Upper lobe of left lung (tissue), 4 donors: Measurements from ENCODE around the gene LEMD2.

Experiments used
- CTCF ChIP-seq, 6 experiments: fragments of 450-650 bp in 4 of 6; fragments of 200-600 bp in 2 of 6; sonication (generic) in 2 of 6; IDR thresholded peaks; one replicate each; pipeline ENCODE4 v1.5.1; 2016 to 2019; ENCODE audit warnings: antibody characterized with exemption in 6 of 6
- POLR2A ChIP-seq, 4 donors: fragments of 450-650 bp; IDR thresholded peaks; one replicate each; pipeline ENCODE4 v1.5.1; 2016 to 2017; ENCODE audit warnings: antibody characterized with exemption in 4 of 4, mild to moderate bottlenecking in 2 of 4
- POLR2AphosphoS5 ChIP-seq, 2 donors: sonication (generic); formaldehyde crosslinking; IDR thresholded peaks; one replicate each; pipeline ENCODE4 v1.5.1; 2017; ENCODE audit warnings: antibody characterized with exemption in 2 of 2

GRCh38 chr6:33779895-33780294, 9.0 kb downstream of the LEMD2 start:
- TF ChIP-seq CTCF (IDR thresholded peaks at IDR 0.05) (no peak), POLR2A (IDR thresholded peaks at IDR 0.05) (no peak), POLR2AphosphoS5 (IDR thresholded peaks at IDR 0.05) (no peak)
